Stimulated activated CD4-positive, alpha-beta T cell treated with anti-CD3 and anti-CD28 coated beads, Interleukin-1b, Interleukin-23, amount 100 ng/mL, for 48 hours (primary cell): ENCODE data around the gene RGS16.

Experiments used
- DNase-seq: peaks from one replicate; pipeline ENCODE4 v3.0.0-alpha.2; 2020

The RGS16 gene

DNA sequence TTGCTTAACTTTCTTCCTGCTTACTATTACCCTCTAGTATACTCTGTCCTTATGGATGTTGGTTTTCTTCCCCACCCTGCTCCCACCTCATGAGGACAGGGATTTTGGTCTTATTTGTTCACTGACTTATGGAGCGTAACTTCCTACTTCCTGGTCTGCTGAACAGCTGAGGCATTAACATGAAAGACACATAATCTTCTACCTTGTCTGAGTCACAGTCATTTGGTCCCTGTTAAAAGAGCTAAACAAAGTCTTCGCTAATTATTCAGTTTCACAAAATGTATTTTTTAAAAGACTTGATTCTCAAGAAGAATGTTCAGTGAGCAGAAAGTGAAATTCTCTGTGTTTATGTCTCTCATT lies 33.6 kb downstream of the RGS16 start:
- no peak for DNase-seq

- no peak for DNase-seq
Observed at GRCh38 chr1:182569939-182570610, 34.1 kb downstream of the RGS16 start.

DNA sequence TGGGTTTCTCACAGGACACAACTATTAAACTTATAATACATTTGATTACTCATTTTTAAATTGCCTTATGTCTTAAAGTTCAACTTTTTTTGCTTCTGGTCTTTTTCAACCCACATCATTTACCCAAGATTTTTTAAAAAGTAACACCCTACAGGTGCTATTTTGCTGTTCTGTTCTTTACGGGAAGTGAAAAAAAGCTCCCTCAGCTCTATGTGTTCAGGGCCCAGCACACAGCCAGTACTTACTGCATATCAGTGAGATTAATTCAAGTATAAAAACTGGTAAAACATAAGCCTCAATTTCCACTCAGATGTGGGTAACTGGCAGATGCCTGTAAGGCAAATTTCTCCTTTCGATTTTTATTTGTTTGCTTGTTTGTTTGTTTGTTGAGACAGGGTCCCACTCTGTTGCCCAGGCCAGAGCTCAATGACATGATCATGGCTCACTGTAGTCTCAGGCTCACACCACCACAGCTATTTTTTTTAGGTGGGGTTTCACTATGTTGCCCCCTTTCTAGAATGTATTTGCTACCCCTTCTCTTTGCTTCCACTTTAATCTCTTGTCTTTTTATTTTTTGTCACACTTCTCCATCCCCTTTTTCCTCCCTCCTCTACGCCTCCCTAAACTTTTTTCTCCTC lies 35.4 kb downstream of the RGS16 start:
- DNase-seq, result no peak

GRCh38 chr1:182567629-182568028 lies 36.6 kb downstream of the RGS16 start:
- no peak for DNase-seq

DNA sequence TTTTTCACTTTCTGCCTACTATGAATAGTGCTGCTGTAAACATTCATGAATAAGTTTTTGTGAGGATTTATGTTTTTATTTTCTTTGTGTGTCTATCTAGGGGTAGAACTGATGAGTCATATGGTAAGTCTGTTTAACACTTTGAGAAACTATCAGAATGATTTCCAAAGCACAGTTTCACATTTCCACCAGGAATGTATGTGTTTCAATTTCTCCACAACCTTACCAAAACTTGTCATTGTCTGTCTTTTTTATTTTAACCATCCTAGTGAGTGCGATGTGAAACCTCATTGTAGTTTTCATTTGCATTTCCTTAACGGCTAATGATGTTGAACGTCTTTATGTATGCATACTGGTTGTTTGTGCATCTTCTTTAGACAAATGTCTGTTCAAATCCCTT lies 38.7 kb downstream of the RGS16 start:
- no peak for DNase-seq

GRCh38 chr1:182564406-182565004 lies 39.7 kb downstream of the RGS16 start:
- DNase-seq, result no peak

- no peak for DNase-seq
Observed at GRCh38 chr1:182563095-182563494, 41.1 kb downstream of the RGS16 start.

- DNase-seq, result no peak
Observed at GRCh38 chr1:182561456-182561855, 42.7 kb downstream of the RGS16 start.

DNA sequence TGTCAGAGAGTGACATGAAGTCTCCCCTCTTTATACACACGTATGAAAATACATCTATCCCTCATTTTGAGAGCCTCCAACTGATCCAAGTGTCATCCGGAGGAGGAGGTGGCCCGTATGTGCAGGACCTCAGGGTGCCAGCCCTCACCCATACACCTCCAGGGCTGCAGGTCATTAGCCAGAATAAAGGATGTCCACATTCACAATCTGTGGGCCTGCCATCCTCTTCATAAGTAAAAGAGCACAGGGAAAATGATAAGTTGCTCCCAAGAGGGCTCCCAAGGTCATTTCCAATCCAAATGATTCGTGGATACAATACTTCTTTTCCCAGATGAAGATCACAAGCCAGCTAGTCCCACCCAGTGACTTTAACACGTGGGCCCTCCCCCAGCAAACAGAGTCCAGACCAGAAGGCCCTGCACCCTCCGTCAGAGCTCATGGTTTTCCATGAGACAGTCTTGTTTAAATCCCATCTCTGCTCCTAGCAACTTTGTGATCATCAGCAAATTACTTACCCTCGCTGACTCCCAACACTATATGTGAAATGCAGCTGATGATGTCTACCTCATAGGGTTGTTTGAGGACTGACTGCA lies 43.7 kb downstream of the RGS16 start:
- no peak for DNase-seq

DNA sequence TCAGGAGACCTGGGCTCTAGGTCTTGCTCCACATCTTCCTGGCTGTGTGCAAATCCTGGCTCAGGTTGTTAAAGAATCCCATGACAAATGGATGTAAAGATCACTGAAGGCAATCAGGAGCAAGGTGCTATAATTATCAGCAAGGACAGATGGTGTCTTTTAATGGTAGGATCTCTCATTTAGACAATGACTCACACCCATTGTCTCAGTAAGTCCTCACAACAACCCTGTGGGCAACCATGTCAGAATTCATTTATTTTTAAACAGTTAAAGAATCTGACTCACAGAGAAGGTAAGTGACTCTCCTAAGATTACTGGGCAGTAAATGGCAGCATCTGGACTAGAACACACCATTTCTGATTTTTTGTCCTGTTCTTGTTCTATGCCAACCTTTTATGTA lies 47.9 kb downstream of the RGS16 start:
- DNase-seq, result no peak

DNA sequence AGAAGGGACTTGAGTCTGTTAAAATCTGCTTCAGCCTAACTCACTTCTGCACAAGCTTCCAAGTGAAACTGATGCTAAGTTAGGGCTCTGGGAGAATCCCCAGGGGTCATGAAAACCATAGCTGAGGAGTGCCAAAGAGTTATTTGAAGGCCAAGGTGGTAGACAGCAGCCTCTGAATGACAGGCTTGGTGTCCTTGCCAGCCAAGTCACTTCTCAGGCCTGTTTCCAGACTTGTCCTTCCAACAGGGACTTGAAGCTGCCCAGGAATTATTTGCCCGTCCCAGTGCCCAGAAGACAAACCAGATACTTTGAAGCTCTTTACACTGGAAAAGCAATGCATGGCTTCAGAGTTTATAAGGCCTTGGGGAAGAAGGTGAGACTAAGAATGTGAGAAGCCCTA lies 48.7 kb downstream of the RGS16 start:
- DNase-seq, result no peak

GRCh38 chr1:182552527-182552926 lies 51.7 kb downstream of the RGS16 start:
- no peak for DNase-seq

GRCh38 chr1:182549811-182550210 lies 54.4 kb downstream of the RGS16 start:
- no peak for DNase-seq

DNA sequence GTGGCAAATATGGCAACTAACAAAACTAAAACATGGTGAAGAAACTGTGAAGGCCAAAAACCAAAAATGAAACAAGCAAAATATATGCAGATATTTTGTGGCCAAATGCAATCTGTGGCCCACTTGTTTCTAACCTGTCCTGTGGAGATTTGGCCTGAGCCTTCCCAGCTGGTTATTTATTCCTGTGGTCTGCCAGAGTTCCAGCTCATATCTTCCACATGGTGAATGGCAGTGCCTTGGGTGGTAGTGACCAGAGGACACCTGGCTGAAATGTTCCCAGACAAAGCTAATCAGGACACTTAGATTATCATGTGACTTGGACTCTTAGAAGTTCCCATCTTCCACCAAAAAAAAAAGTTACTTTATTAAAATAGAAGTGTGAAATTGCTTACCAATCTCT lies 54.8 kb downstream of the RGS16 start:
- DNase-seq, result no peak
